ENCODE measurements around the gene HSD17B11. TPM values are rescaled to one million over a fixed set of nuclear protein-coding genes. Genes with fewer than 3 reads are reported as not detected.

The HSD17B11 gene
- total and polyA plus RNA-seq, 2 of the 8 experiments (the other 6 are each of a cell fraction or from before 2014, with no cell fraction given): 6.0 to 9.0 TPM

GRCh38 chr4:87422104-87423052 is 31.4 kb upstream of the HSD17B11 start, which contains the start of gene NUDT9 (continued):
- TF ChIP-seq USF2 (IDR thresholded peaks at IDR 0.05; ENCODE audit: low read length) (peak; percentile 87), RAD21 (IDR thresholded peaks at IDR 0.05 in 1 of 2, conservative IDR thresholded peaks at IDR 0.05 in 1 of 2; ENCODE audit: low read depth in 2 of 2, low read length in 2 of 2) (no peak), KDM1A (IDR thresholded peaks at IDR 0.05; ENCODE audit: borderline replicate concordance, low read length) (peak; percentile 48; the same call in 1 of the 2 replicates), TAF1 (IDR thresholded peaks at IDR 0.05; ENCODE audit: low read depth, low read length) (peak; percentile 93), GTF2F1 (IDR thresholded peaks at IDR 0.05; ENCODE audit: borderline replicate concordance, low read depth, low read length) (peak; percentile 80), BRCA1 (IDR thresholded peaks at IDR 0.05; ENCODE audit: low read depth, low read length) (no peak), CREB1 (IDR thresholded peaks at IDR 0.05) (peak; percentile 66; the same call in 1 of the 2 replicates), FOSL1 (IDR thresholded peaks at IDR 0.05; ENCODE audit: insufficient read depth, low read depth, low read length) (peak; percentile 83), ATF2 (IDR thresholded peaks at IDR 0.05; ENCODE audit: low read length) (peak; percentile 40; the same call in 1 of the 2 replicates), ASH2L (IDR thresholded peaks at IDR 0.05; ENCODE audit: low read length) (peak; percentile 99), RNF2 (IDR thresholded peaks at IDR 0.05; ENCODE audit: borderline replicate concordance, low read depth, low read length, missing control alignments, poor library complexity, severe bottlenecking) (no peak), MAX (IDR thresholded peaks at IDR 0.05) (peak; percentile 92), PHF8 (conservative IDR thresholded peaks at IDR 0.05; ENCODE audit: low read depth, low read length) (peak; percentile 88), EGR1 (IDR thresholded peaks at IDR 0.05; ENCODE audit: borderline replicate concordance, low read depth, low read length) (no peak), TAF7 (optimal IDR thresholded peaks at IDR 0.05; ENCODE audit: borderline replicate concordance, low read depth, low read length) (peak; percentile 79), RBBP5 (IDR thresholded peaks at IDR 0.05; ENCODE audit: borderline replicate concordance, low read depth, low read length) (peak; percentile 95), SP4 (IDR thresholded peaks at IDR 0.05; ENCODE audit: low read length) (peak; percentile 46; the same call in 1 of the 2 replicates), YY1 (IDR thresholded peaks at IDR 0.05; ENCODE audit: low read depth, low read length) (peak; percentile 54), TBP (IDR thresholded peaks at IDR 0.05; ENCODE audit: low read depth, low read length) (peak; percentile 91), POLR2AphosphoS5 (IDR thresholded peaks at IDR 0.05; ENCODE audit: low read depth, low read length) (peak; percentile 92)

Measured in H1 (cell line).